Stimulated activated CD8-positive, alpha-beta memory T cell treated with anti-CD3 and anti-CD28 coated beads, Interleukin-4, amount 100 ng/mL, for 24 hours (primary cell): ENCODE measurements around the gene USP37.

Experiments used
- DNase-seq: peaks from one replicate; pipeline ENCODE4 v3.0.0-alpha.2; 2020; ENCODE audit warnings: low read depth

USP37 gene

DNA sequence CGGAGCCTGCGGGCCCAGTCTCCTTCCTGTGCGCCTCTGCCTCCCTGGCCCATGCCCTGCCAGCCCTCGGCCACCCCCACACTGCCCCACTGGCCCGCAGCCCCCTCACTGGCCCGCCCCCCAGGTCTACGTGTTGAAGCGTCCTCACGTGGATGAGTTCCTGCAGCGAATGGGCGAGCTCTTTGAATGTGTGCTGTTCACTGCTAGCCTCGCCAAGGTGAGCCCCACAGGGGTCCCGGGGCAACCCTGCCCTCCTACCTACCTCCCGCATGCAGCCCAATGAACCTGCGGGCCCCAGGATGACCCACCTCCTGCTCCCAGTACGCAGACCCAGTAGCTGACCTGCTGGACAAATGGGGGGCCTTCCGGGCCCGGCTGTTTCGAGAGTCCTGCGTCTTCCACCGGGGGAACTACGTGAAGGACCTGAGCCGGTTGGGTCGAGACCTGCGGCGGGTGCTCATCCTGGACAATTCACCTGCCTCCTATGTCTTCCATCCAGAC, 165.2 kb downstream of the USP37 start:
- DNase-seq: no peak

DNA sequence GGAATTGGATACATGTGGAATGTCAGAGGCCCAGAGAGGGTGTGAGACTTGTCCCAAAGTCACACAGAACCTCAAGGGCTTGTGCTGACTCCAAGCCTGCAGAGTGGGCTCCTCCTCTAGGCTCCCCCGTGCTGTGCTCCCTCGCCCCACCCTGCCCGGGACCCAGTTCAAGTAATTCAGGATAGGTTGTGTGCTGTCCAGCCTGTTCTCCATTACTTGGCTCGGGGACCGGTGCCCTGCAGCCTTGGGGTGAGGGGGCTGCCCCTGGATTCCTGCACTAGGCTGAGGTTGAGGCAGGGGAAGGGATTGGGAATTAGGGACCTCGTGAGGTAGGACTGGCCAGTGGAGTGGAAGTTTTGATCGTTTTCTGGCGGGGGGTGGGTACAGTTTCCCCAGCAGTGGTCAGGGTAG, 165.7 kb downstream of the USP37 start:
- no peak for DNase-seq

DNA sequence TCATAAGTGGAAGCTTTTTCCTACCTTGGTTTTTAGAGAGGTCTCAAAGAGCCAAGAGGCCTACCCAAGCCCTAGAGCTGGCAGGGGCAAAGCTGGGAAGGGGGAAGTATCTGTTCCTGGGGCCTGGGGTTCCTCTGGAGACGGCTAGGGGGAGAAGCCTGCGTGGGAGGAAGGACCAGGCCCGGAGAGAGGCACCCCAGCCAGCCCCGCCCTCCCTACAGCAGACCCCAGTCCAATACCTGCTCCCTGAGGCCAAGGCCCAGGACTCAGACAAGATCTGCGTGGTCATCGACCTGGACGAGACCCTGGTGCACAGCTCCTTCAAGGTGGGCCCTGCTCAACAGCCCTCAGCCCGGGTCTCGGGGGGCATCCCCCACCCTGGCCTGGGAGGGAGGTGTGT, 166.3 kb downstream of the USP37 start:
- DNase-seq: no peak

DNA sequence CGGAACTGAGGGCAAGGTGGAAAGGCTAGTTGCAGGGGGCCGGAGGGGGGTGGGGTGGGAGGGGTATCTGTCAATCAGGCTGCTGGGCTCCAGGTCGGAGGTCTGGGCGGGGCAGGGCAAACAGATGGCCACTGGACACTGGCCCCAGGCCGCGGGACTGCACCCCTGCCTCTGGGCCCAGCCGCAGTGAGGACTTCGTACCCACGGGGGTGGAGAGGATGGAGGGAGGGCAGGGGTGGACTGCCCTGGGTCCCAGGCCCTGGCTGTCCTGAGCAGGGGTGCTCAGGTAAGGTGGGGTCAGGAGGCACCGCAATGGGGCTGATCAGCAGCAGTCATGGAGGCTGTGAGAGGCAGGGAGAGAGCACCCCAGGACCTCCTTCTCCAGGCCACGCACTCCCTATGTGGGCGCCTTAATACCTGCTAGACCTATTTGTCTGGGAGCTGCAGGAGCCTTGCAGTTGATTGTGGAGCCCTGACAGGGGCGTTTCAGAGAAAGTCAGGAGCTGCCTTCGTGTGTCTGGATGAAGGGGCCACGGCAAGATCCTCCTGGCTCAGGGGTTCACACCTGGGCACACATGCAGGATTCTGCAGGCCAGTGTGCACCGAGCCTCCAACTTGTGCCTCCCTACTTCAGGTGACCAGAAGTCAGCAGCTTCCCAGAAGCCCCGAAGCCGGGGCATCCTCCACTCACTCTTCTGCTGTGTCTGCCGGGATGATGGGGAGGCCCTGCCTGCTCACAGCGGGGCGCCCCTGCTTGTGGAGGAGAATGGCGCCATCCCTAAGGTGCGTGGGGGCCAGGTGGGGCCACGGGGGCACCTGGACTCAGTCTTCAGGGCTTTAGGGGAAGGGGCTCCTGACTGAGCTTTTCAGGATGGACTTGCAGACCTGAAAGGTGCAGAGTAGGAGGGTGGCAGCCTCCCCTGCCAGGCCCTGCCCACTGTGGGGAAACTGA, 166.9 kb downstream of the USP37 start:
- no peak for DNase-seq
